ENCODE measurements around the gene GRIP2.
A peak's percentile ranks its signal among the peaks of the same experiment; 100 is the strongest.

GRIP2 gene

GRCh38 chr3:14463330-14464140, 76.6 kb downstream of the GRIP2 start:
- DNase-seq: no peak

GRCh38 chr3:14462738-14463137, 77.4 kb downstream of the GRIP2 start:
- no peak for DNase-seq

GRCh38 chr3:14461748-14462324, 78.3 kb downstream of the GRIP2 start:
- peak; percentile 39 to 40 for DNase-seq

DNA sequence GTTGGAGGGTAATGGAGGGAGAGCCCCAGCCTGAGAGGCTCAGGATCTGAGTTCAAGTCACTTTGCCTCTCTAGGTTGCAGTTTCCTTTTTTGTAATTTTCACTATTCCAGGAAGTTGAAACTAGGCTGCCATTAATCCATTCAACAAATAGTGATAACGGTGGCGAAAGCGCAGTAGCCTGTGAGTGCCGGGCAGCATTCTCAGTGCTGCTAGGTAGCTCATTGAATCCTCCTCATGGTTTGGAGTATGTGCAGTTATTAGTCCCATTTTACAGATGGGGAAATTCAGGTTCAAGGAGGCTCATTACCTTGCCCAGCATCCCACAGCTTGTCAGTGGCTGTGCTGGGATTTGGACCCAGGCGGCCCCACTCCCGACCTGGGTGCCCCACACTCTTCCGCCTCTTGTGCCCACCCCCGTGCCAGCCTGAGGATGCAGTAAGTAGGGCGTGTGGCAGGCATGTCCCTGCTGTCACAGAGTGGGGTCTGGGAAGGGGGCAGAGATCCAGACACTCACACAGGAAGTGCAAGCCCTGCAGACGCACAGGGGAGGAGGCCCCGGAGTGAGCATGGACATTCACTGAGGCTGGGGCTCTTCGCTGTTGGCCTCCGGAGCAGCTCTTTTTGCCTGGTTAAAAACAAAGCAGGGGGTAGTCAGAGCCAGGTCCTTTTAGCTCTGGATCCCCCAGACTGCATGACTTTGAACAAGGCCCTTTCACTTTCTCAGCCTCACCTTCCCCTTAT, 79.0 kb downstream of the GRIP2 start:
- DNase-seq: no peak

- no peak for DNase-seq
These were observed 79.7 kb downstream of the GRIP2 start for GRCh38 chr3:14460342-14461005.

DNA sequence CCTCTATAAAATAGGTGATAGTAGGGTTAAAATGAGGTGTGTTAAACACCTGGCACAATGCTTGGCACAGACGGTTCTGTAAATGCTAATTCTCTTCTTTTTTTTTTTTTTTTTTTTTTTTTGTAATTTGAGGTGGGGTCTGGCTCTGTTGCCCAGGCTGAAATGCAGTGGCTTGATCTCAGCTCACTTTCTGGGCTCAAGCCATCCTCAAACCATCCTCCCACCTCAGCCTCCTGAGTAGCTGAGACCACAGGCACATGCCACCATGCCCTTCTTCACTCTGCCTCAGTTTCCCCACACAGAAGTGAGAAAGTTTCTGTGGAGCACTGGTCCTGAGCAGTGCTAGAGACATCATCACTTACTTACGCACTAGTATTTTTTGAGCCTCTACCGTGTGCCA, 80.4 kb downstream of the GRIP2 start:
- DNase-seq: no peak

- no peak for DNase-seq
These were observed 80.8 kb downstream of the GRIP2 start for GRCh38 chr3:14459384-14459783.

DNA sequence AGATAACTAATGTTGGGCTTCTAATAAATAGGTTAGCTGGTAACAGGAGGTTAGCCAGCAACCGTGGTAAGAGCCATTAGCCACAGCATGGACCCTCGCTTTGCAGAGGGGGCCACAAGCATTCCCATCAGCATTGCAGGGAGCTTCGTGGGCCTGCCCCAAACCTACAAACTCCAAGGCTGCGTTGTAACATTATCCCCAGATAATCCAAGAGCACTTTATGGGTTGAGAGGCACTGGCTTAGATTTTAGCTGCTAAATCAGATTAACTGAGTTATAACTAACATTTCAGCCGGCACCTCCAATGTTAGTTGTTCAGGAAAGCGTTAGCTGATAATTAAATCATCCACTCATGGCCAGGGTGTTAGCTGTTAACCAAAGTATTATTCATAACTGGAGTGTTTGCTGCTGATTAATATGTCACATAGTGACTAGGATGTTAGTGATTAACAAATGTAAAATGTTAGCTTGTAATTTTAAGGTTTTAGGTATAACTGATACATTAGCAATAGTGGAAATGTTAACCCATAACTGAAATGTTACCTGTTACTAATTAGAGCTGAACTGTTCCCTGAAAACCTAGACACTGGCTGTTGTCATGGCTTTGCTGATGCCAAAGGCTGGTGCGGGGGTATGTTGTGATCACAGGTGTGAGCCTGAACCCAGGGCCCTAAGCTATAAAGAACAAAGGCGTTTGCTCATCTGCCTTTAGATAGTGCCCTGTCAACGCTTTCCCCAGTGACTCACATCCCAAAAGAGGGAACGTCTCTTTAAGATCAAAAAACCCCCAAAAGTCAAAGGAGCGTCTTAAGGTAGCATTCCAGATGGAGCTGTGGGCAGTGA, 81.5 kb downstream of the GRIP2 start:
- DNase-seq: no peak

- DNase-seq: no peak
These were observed 82.1 kb downstream of the GRIP2 start for GRCh38 chr3:14457999-14458398.

- no peak for DNase-seq
These were observed 82.7 kb downstream of the GRIP2 start for GRCh38 chr3:14457481-14457880.

DNA sequence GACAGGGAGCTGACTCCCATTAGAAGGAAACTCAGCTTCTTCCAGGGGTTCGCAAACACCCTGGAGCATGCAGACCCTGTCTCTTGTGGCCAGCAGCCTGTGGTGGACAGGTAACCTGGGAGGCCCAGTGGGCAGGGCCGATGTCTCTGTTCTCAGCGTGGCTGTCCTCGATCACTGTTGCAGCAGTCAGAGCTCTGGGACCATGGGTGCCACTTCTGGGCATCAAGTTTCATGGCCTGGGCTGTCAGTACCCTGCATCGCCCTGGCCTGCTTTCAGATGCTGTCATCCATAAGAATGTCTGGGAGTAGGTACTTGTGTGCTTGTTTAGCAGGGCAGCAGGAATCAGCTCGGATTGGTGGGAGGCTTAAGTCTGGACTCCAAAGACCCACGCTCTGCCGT, 83.3 kb downstream of the GRIP2 start:
- no peak for DNase-seq

DNA sequence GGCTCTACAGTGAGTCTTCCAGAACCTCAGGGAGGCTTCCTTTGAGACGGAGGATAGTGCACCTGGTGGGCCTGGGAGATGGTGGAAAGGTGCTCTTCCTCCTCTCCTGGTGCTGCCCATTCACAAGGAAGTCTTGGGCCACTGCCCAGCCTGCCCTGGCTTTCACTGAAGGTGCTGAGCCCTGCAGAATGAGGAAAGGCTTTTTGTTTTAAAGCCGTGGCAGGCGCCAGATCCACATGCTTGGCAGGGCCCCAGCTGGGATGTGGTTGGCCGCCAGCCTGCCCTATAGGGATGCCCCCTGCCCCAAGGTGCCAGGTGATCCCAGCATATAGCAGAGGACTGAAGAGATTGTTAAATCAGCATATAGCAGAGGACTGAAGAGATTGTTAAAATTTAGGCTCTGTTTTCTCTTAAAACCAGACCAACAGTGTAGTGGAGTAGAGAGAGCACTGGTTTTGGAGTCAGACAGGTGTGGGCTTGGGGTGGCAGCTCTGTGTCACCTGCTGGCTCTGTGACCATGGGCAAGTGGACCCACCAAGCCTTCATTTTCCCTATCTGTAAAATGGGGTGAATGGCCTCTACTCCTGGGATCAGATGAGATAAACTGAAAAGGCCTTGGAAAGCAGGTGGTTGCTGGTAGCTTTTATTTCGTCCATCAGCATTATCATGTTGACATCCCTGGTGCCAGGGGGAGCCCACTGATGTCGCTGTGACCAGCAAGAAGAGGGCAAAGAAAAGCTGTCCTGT, 84.4 kb downstream of the GRIP2 start:
- no peak for DNase-seq

DNA sequence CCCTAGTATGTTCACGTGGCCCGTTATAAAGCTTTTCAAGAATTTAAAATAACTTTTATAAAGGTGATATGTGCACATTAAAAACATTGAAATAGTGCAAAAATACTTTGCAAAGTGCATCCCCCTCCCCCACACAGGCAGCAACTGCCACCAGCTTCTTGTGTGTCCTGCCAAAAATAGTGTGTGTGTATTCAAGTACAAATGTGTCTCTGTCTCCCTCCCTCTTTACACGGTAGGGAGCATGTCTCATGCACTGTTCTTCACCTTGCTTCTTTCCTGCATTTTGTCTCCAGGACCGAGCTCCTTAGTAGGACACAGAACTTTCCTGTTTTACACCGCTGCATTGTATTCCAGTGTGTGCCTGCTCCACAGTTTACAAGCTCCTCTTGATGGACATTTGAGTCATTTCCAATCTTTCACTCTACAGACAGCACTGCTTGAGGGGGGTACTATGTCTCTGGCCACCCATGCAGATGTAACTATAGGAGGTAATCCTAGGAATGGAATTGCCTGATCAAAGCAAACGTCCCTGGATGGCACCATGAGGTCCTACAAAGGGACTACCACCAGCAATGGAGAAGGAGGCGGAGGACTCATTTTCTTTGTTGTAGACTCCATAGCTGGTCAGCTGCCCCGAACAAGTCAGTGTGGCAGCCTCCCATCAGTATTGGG, 85.4 kb downstream of the GRIP2 start:
- no peak for DNase-seq

DNA sequence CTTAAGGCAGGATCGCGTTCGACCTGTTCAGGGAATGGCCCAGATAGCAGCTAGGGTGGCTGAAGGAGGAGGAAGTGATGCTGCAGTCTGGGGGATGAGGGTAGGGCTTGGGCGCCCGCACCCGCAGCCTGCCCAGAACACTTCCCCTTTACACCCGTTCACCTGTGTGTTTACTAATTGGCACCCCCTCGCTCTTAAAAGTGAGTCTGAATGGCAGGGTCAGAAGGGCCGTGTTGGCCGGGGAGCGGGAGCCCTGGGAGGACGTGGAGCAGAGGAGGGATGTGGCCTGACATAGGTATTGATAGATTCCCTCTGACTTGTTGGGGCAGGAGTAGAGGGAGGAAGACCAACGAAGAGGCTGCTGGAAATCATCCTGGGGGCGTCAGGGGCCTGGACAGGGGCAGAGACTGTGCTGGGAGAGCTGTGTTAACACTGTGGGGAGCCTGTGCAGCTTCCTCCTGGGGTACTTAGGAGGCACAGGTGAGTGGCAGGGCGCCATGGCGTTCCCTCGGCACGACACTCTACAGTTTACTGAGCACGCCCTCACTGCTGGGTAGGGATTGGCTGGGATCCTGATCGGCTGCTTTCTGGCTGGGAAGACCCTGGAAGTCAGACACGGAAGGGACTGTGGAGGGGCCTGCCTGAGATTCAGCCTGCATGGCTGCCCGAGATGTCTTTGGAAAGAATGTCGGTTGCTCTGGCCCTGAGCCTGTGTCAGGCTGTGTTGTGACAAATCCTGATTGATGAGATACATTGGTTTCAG, 86.1 kb downstream of the GRIP2 start:
- no peak for DNase-seq

DNA sequence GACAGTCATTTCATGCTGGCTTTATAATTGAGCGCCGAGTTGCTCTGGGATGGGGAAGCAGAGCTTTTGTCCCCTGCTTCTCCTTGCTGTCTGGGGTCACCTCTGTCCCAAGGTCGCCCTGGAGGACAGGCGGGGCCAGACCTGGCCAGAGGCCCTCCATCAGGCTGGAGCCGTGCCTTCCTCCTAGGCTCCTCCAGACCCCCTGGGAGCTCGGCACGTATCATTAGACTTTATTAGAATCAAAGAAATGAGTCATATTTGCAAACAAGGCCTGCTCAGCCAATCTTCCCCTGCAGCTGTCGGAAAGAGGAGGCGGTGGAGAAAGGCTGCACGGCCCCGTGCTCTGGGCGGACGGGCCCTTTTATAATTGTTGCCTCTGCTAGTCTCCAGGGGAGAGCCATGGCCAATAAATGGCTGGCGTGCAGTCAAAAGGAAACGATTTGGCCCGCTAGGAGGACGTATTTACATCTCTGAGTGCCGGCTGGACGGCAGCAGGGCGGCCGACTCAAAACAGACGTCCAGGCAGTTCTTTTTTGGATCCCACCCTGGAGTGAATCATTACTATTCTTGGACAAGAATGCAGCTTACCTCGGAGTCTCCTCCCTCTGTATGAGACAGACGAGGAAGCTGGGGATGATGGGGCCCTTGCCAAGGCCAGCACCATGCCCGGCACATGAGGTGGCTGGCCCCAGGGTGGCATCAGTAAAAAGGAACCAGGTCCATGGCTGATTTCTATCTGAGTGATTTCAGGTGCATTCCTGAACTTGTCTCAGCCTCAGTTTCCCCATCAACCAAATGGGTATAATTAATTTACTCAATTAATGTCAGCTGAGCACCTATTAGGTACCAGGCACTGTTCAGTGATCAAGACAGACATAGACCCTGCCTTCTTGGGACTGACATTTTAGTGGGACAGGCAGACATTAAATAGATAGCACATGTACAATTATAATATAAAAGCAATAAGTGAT, 87.1 kb downstream of the GRIP2 start:
- no peak for DNase-seq

DNA sequence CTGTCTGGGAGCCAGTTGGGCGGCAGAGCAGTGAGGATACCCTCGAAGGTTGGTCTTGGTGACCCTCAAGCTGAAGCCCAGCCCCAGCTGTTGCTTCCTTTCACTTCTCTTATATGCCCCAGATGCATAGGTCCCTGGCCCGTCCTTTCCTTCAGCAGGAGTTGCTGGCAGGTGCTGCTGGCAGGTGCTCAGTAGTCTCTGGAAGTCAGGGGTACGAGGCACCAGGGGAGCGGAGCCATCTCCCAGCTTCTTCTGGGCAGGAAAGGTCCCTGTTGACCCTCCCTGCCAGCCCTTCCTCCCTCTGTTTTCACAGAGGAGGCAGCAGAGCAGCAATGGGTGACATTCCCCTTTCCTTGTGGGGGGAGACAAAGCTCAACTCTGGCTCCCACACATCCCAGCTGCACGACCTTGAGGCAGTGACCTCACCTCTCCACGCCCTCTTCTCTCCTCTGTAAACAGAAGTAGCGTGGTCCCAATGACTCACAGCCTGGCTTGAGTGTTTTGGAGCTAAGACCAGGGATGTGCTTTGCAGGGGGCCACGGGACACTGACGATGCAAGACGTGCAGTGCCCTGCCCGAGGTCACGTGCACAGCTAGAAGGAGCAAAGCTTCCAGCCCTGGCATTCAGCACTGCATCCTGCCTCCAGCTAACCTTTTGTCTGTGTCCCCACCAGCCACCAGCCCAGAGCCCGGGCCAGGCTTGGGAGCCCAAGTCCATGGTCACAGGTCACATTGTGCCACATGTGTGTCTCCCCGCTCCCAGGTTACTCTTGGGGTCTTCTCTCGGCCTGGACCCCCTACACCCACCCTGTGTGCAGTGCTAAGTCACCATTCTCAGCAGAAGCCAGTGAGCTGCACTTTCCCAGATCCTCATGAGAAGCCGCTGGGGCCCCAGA, 88.0 kb downstream of the GRIP2 start:
- DNase-seq: no peak

DNA sequence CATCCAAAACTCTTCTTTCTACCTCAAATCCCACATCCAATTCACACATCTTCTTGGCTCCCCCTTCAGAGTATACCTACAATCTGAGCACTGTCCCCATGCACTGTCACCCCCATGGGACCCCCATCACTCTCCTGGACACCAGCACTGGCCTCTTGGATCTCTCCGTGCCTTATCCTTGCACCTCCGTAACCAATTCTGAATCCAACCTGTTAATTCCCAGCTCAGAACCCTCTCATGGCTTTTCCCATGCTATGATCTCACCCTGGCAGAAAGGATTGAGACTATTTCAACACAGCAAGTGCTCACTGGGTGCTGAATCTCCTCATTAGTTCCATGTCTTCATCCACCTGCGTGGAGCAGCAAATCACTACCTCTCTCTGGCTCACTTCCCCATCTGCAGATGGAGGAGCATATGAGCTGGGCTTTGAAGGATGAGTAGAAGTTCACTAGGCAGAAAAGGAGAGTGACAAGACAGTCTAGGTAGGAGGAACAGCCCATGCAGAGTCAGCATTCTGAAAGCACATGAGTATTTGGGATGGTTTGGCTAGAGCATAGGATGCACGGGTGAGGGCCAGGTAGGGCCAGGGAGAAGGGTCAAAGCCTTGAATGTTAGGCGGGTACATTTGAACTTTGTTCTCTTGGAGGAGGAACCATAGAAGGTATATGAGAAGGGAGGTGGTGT, 89.1 kb downstream of the GRIP2 start:
- no peak for DNase-seq
